Nasal cavity respiratory epithelium epithelial cell of viscerocranial mucosa (primary cell): ENCODE results near the gene PPIF. TPM values are rescaled to one million over a fixed set of nuclear protein-coding genes. Genes with fewer than 3 reads are reported as not detected.

Experiments
- total RNA-seq: library from RNA; depleted of rRNA; stranded (reverse); fragments of >200 nt; gene quantifications from 2 replicates; pipeline ENCODE4 v1.2.3, GENCODE V29; 2014

Gene PPIF
- 44.8 and 91.1 TPM in 2 replicates for total RNA-seq

GRCh38 chr10:79347226-79347893, at the start of gene PPIF:
Gene PPIF, plus strand, starts transcription at chr10:79347469. Its CDS starts 80 bp downstream, at chr10:79347549.

Other genes starting within 250 kb of the PPIF start
- 0.34 and 2.0 TPM in 2 replicates for gene ZCCHC24, start 98.2 kb downstream of the PPIF start, total RNA-seq
- 0.28 and 0.34 TPM in 2 replicates for gene EIF5AL1, start 165.1 kb downstream of the PPIF start, total RNA-seq
- gene SFTPA2, start 212.9 kb downstream of the PPIF start, total RNA-seq: not detected in 2 replicates